ENCODE measurements around the gene NR1D1.
A peak's percentile ranks its signal among the peaks of the same experiment; 100 is the strongest.

DNA sequence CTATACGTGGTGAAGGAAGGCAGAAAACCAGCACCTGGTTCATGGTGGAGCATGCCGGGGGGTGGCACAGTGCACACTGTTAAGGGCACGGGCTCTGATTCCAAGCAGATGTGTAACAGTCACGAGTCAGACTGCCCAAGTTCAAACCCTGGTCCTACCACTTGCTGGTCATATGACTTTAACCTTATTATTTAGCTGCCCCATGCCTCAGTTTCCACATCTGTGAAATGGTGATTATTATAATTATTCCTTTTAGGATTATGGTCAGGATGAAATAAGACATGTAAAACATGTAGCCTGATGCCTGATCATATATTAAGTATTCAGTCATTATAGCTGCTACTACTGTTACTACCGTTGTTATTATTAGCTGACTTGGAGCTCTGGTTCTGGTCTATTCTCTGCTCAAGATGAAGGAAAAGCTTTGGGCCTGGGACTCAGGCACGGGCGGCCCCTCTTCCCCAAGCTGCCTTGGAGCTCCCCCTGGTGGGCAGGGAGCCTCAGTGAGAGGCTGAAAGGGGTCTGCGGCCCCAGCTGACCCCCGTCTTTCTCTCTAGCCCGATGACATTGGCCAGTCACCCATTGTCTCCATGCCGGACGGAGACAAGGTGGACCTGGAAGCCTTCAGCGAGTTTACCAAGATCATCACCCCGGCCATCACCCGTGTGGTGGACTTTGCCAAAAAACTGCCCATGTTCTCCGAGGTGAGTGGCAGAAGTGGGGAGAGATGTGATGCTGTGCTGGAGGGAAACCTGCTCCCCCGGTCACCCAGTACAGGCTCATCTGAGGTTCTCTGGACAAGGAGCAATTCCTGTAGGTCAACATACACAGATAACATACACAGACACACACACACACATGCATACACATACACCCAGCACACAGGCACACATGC lies 14.0 kb downstream of the NR1D1 start:
- TF ChIP-seq EP300 (IDR thresholded peaks at IDR 0.05; ENCODE audit: borderline replicate concordance in 1 of 2, low read depth in 1 of 2, low read length in 1 of 2) (no peak), TAF1 (IDR thresholded peaks at IDR 0.05; ENCODE audit: borderline replicate concordance, low read depth, low read length) (no peak), POLR2AphosphoS5 (IDR thresholded peaks at IDR 0.05; ENCODE audit: low read depth, low read length) (no peak), GABPA (IDR thresholded peaks at IDR 0.05; ENCODE audit: low read depth) (no peak), CHD2 (IDR thresholded peaks at IDR 0.05; ENCODE audit: low read length, partially characterized antibody) (no peak), MEF2A (IDR thresholded peaks at IDR 0.05; ENCODE audit: borderline replicate concordance, low read depth) (no peak), RAD21 (IDR thresholded peaks at IDR 0.05; ENCODE audit: low read length) (peak; percentile 85), SIN3A (IDR thresholded peaks at IDR 0.05; ENCODE audit: borderline replicate concordance, low read depth, low read length) (no peak)
- TF ChIP-seq, protein P1, sequence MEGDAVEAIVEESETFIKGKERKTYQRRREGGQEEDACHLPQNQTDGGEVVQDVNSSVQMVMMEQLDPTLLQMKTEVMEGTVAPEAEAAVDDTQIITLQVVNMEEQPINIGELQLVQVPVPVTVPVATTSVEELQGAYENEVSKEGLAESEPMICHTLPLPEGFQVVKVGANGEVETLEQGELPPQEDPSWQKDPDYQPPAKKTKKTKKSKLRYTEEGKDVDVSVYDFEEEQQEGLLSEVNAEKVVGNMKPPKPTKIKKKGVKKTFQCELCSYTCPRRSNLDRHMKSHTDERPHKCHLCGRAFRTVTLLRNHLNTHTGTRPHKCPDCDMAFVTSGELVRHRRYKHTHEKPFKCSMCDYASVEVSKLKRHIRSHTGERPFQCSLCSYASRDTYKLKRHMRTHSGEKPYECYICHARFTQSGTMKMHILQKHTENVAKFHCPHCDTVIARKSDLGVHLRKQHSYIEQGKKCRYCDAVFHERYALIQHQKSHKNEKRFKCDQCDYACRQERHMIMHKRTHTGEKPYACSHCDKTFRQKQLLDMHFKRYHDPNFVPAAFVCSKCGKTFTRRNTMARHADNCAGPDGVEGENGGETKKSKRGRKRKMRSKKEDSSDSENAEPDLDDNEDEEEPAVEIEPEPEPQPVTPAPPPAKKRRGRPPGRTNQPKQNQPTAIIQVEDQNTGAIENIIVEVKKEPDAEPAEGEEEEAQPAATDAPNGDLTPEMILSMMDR (IDR thresholded peaks at IDR 0.05) = peak; percentile 86
- TF ChIP-seq, protein P2, sequence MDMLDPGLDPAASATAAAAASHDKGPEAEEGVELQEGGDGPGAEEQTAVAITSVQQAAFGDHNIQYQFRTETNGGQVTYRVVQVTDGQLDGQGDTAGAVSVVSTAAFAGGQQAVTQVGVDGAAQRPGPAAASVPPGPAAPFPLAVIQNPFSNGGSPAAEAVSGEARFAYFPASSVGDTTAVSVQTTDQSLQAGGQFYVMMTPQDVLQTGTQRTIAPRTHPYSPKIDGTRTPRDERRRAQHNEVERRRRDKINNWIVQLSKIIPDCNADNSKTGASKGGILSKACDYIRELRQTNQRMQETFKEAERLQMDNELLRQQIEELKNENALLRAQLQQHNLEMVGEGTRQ (IDR thresholded peaks at IDR 0.05; ENCODE audit: borderline replicate concordance, low read depth, low read length) = no peak
- TF ChIP-seq, protein P3, sequence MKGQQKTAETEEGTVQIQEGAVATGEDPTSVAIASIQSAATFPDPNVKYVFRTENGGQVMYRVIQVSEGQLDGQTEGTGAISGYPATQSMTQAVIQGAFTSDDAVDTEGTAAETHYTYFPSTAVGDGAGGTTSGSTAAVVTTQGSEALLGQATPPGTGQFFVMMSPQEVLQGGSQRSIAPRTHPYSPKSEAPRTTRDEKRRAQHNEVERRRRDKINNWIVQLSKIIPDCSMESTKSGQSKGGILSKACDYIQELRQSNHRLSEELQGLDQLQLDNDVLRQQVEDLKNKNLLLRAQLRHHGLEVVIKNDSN (IDR thresholded peaks at IDR 0.05; ENCODE audit: borderline replicate concordance, low read depth) = no peak
- TF ChIP-seq, protein P4, sequence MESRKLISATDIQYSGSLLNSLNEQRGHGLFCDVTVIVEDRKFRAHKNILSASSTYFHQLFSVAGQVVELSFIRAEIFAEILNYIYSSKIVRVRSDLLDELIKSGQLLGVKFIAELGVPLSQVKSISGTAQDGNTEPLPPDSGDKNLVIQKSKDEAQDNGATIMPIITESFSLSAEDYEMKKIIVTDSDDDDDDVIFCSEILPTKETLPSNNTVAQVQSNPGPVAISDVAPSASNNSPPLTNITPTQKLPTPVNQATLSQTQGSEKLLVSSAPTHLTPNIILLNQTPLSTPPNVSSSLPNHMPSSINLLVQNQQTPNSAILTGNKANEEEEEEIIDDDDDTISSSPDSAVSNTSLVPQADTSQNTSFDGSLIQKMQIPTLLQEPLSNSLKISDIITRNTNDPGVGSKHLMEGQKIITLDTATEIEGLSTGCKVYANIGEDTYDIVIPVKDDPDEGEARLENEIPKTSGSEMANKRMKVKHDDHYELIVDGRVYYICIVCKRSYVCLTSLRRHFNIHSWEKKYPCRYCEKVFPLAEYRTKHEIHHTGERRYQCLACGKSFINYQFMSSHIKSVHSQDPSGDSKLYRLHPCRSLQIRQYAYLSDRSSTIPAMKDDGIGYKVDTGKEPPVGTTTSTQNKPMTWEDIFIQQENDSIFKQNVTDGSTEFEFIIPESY (IDR thresholded peaks at IDR 0.05; ENCODE audit: borderline replicate concordance, low read depth) = no peak
- TF ChIP-seq, protein P5, sequence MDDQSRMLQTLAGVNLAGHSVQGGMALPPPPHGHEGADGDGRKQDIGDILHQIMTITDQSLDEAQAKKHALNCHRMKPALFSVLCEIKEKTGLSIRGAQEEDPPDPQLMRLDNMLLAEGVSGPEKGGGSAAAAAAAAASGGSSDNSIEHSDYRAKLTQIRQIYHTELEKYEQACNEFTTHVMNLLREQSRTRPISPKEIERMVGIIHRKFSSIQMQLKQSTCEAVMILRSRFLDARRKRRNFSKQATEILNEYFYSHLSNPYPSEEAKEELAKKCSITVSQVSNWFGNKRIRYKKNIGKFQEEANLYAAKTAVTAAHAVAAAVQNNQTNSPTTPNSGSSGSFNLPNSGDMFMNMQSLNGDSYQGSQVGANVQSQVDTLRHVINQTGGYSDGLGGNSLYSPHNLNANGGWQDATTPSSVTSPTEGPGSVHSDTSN (IDR thresholded peaks at IDR 0.05) = no peak
